HG02885 (cell line): ENCODE results near the gene SLC38A6.

Experiments used
- ATAC-seq: cut with Tn5 transposase; IDR thresholded peaks from one replicate; pipeline ENCODE4 v1.9.1; 2021; ENCODE audit warnings: mild to moderate bottlenecking; ENCODE audit not compliant: unreplicated experiment, poor library complexity

SLC38A6 gene

GRCh38 chr14:60980811-60981632, at the start of gene SLC38A6, which contains the start of gene TRMT5:
SLC38A6 (plus strand) TSS chr14:60981245; CDS start chr14:60981278, 33 bp downstream.
TRMT5 (minus strand) TSS chr14:60981079; CDS start chr14:60980973, 106 bp downstream.
- peak; percentile 87 for ATAC-seq

GRCh38 chr14:60933920-60934655, 47.0 kb upstream of the SLC38A6 start:
- no peak for ATAC-seq

DNA sequence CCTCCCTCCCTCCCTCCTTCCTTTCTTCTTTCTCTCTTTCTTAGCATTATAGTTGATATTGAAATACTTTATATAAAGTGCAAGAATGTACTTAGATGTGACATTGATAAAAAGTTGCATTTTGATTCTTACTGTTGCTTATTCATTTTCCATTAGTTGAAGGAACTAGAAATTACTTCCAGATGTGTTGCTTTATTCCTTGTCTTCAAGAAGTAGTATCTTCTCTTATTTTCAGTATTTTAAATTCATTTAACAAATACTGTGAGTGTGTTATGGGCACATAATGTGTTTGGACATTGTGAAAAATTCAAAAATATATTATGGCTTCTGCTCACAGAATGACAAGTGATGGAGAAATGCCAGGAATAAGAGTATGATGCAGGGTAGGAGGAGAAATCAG, 45.7 kb upstream of the SLC38A6 start:
- ATAC-seq = no peak

DNA sequence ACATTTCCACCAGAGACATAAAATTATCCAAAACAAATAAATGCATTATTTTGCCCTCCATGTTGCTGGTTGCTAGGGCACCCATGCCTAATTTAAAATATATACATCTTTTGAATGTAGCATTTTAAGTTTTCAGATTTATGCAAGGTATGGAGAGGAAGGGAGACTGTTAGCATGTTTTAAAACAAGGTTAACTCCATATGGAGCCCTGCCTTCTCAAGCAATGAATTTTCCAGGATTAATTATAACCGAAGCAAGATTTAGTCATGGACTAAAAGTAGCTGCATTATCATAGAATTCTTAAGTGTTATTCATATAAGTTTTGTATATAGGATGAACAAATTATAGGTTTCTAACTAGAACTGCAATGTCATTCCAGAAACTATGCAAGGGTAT, 37.4 kb upstream of the SLC38A6 start:
- ATAC-seq = no peak

DNA sequence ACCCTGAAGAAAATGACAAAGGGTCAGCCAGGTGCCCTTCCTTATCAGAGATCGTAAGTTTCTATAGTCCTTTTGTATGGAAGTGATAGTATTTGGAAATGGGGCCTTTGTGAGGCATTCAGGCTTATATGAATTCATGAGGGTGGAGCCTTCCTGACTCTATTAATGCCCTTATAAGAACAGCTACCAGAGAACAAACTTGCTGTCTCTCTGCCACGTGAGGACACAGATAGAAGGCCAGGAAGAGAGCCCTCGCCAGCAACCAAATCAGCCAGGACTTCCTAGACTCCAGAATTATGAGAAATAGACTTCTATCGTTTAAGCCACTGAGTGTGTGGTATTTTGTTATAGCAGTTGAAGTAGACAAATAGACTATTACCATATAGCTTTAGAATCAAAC, 36.8 kb upstream of the SLC38A6 start:
- no peak for ATAC-seq

GRCh38 chr14:60945984-60946383, 35.1 kb upstream of the SLC38A6 start:
- no peak for ATAC-seq

DNA sequence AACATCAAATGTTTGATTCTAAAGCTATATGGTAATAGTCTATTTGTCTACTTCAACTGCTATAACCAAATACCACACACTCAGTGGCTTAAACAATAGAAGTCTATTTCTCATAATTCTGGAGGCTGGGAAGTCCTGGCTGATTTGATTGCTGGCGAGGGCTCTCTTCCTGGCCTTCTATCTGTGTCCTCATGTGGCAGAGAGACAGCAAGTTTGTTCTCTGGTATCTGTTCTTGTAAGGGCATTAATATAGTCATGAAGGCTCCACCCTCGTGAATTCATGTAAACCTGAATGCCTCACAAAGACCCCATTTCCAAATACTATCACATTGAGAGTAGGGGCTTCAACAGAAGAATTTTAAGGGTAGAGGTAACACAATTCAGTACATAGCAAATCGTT, 34.3 kb upstream of the SLC38A6 start:
- ATAC-seq = no peak

- no peak for ATAC-seq
These were observed 29.1 kb upstream of the SLC38A6 start for GRCh38 chr14:60951776-60952435.

DNA sequence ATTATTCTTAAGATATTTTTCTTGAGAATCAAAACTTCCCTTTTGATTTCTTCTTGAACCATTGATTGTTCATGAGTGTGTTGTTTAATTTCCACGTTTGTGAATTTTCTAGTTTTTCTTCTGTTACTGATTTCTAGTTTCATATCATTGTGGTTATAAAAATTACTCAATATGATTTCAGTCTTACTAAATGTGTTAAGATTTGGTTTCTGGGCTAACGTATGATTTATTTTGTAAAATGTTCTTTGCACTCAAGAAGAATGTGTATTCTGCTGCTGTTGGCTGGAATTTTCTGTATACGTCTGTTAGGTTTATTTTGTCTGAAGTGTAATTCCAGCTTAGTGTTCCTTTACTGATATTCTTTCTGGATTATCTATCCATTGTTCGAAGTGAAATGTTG, 24.8 kb upstream of the SLC38A6 start:
- ATAC-seq = no peak

DNA sequence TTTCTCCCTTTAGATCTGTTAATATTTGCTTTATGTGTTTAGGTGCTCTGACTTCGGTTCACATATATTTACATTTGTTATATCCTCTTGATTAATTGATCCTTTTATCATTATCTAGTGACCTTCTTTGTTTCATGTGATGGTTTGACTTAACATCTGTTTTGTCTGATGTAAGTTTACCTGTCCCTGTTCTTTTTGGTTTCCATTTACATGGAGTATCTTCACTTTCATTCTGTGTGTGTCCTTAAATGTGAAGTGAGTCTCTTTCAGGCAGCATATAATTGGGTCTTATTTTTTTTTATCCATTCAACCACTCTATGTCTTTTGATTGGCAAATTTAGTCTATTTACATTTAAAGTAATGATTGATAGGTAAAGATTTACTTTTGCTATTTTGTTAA, 24.4 kb upstream of the SLC38A6 start:
- ATAC-seq = no peak

GRCh38 chr14:60958146-60958545, 22.9 kb upstream of the SLC38A6 start:
- ATAC-seq = no peak

DNA sequence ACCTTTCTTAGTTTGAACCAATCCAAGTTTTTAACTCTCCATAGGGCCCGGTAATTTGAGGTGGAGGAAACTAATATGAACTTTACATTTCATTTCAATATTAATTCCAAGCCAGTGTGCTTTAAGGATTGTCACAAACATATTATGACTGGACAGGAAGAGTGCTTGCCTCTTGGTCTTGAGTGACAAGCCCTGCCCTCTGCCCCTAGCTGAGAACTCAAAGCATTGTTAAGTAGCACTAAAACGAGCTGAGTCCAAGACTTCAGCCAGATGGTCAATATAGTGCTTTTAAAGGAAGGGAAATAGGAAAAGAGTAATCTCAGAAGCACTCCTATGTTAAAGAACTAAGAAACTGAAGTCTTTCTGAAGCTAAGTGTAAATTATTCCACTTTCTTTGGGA, 17.3 kb upstream of the SLC38A6 start:
- ATAC-seq = no peak

- ATAC-seq = no peak
These were observed 16.1 kb upstream of the SLC38A6 start for GRCh38 chr14:60964904-60965303.

GRCh38 chr14:60965402-60965801, 15.6 kb upstream of the SLC38A6 start:
- ATAC-seq = no peak

- ATAC-seq = no peak
These were observed 12.9 kb upstream of the SLC38A6 start for GRCh38 chr14:60968099-60968498.

- no peak for ATAC-seq
These were observed 12.4 kb upstream of the SLC38A6 start for GRCh38 chr14:60968671-60969070.

- ATAC-seq = no peak
These were observed 10.9 kb upstream of the SLC38A6 start for GRCh38 chr14:60970146-60970545.

DNA sequence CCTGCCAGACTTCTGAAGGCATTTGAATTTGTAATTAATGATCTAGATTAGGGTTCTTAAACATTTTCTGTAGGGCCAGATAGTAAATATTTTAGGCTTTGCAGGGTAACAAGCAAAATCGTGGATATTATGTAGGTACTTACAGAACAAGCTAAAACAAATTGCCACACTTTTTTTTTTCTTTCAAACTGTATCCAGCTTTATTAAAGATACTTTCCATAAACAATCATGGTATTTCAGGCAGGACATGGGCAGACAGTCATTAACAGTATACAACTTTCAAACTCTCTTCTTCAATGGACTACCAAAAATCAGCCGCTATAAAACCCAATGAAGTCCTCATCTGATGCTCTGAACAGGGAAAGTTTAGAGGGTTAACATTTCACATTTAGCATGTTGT, 9.8 kb upstream of the SLC38A6 start:
- ATAC-seq = no peak

GRCh38 chr14:60972295-60972694, 8.8 kb upstream of the SLC38A6 start:
- ATAC-seq = no peak

GRCh38 chr14:60973070-60973469, 8.0 kb upstream of the SLC38A6 start:
- ATAC-seq = no peak

GRCh38 chr14:60974090-60974651, 6.9 kb upstream of the SLC38A6 start:
- ATAC-seq = no peak
